Measurements from ENCODE around the gene CACNA2D3. TPM values are rescaled to one million over a fixed set of nuclear protein-coding genes. Genes with fewer than 3 reads are reported as not detected.

The CACNA2D3 gene
- total and polyA plus RNA-seq, 12 donors: 0.51 to 43.5 (median 19.3) TPM

DNA sequence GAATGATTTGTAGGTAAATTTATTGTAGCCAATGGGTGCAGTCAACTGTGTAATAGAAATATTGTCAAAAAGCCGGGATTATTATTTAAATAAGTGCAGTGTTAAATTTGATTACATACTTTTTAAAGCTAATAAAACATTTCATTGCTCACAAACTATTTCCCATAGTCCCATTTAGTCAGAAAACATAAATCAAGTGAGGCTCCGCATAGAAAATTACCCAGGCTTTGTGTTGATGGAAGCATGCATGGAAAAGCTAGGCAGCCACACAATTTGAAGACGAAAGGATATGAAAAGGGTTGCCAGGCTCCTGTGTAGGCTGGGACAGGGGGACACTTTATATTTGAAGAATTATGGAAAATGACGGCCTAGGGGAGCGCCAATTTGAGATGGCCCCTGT is 723.2 kb downstream of the CACNA2D3 start:
- Histone ChIP-seq H3K9me3 (no peaks in the 10 kb centered on the region), H3K4me1 (no peaks in the 10 kb centered on the region), H3K27ac (no peak overlapping the region), H3K27me3 (no peaks in the 10 kb centered on the region), H3K4me3 (no peak overlapping the region), H3K36me3 (no peaks in the 10 kb centered on the region)
- DNase-seq (no peak), ATAC-seq (no peak)
- WGBS, 2 donors: 86 to 93% methylated on average over 5 of the region's 5 CpGs
- intact Hi-C loops (cut with DNase I): no loop called here
- TF ChIP-seq, protein P1, sequence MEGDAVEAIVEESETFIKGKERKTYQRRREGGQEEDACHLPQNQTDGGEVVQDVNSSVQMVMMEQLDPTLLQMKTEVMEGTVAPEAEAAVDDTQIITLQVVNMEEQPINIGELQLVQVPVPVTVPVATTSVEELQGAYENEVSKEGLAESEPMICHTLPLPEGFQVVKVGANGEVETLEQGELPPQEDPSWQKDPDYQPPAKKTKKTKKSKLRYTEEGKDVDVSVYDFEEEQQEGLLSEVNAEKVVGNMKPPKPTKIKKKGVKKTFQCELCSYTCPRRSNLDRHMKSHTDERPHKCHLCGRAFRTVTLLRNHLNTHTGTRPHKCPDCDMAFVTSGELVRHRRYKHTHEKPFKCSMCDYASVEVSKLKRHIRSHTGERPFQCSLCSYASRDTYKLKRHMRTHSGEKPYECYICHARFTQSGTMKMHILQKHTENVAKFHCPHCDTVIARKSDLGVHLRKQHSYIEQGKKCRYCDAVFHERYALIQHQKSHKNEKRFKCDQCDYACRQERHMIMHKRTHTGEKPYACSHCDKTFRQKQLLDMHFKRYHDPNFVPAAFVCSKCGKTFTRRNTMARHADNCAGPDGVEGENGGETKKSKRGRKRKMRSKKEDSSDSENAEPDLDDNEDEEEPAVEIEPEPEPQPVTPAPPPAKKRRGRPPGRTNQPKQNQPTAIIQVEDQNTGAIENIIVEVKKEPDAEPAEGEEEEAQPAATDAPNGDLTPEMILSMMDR (IDR thresholded peaks at IDR 0.05): no peak

DNA sequence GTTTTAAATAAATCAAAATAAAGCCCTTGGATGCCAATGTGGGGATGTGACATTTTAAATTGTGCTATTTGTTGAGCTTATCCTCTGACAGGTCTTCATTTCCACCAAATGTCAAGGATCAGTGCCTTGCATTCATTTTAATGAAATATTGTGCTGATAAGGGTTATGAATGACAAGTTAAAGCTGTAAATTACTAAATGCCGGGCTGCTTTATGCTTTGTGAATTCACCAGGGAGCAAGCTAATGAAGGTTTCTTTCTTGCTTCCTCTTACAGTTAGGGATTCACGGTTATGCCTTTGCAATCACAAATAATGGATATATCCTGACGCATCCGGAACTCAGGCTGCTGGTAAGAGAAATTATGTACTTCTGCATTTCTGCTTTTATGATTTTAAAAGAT is 723.8 kb downstream of the CACNA2D3 start:
- ATAC-seq: no peak
- 59 to 68% methylated on average over 4 of the region's 4 CpGs for WGBS, 2 donors
- TF ChIP-seq, protein P1 (IDR thresholded peaks at IDR 0.05): no peak
- Histone ChIP-seq H3K4me1 (no peaks in the 10 kb centered on the region), H3K4me3 (no peak overlapping the region), H3K27ac (no peak overlapping the region), H3K9me3 (no peaks in the 10 kb centered on the region), H3K27me3 (no peaks in the 10 kb centered on the region), H3K36me3 (no peaks in the 10 kb centered on the region)
- intact Hi-C loops (cut with DNase I): no loop called here
- no peak for DNase-seq

DNA sequence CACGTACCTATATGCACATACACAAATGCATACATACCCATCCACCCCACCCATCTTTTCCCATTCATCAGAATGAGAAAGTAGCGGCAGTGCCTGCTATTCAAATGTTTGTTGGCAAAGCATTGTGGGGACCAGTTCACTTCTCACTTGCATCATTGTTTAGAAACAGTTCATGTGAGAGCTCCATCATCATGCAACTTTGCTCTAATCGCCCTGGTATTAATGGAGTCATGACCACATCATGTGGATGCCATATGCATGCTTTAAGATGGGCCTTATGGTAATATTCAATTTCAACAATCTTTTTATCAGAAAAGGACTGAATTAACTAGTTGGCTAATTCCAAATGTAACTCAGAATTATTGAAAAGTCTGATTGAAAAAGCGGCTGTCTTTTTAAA is 725.0 kb downstream of the CACNA2D3 start:
- DNase-seq (no peak), ATAC-seq (no peak)
- Histone ChIP-seq H3K4me3 (no peak overlapping the region), H3K27me3 (no peaks in the 10 kb centered on the region), H3K27ac (no peak overlapping the region), H3K36me3 (no peaks in the 10 kb centered on the region), H3K9me3 (no peaks in the 10 kb centered on the region), H3K4me1 (no peaks in the 10 kb centered on the region)
- intact Hi-C loops (cut with DNase I): no loop called here
- TF ChIP-seq, protein P1 (IDR thresholded peaks at IDR 0.05): no peak
- WGBS, 2 donors: 90 to 91% methylated on average over 4 of the region's 4 CpGs

DNA sequence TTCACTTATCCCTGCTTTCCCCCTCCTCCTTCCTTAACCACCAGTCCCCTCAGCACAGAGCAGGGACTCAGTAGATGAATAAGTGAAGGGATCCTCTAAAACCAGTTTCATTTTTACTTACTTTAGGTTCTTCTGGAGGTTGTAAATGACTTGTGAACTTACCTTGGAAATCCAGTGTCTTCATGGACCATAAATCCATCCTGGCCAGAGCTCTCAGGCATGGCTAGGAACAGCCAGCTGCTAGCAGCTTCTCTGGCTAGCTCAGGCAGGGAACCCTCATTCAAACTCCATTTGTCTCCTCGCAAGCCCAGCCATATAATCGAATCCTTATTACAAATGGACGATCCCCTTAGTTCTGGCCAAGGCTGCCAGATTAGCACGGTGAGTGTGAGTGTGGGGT is 727.0 kb downstream of the CACNA2D3 start:
- no peaks in the 10 kb centered on the region for H3K9me3 ChIP-seq
- TF ChIP-seq, protein P1 (IDR thresholded peaks at IDR 0.05): no peak
- no peaks in the 10 kb centered on the region for H3K36me3 ChIP-seq
- 72 to 77% methylated on average over 4 of the region's 4 CpGs for WGBS, 2 donors
- DNase-seq (no peak), ATAC-seq (no peak)
- H3K27ac ChIP-seq: no peak overlapping the region
- H3K4me3 ChIP-seq: no peak overlapping the region
- intact Hi-C loops (cut with DNase I): no loop called here
- H3K4me1 ChIP-seq: peaks cover 0 to 4% (median 0%) of the 10 kb centered on the region in 9 donors
- no peaks in the 10 kb centered on the region for H3K27me3 ChIP-seq
